ENCODE data around the gene FAM107B.

Gene FAM107B

GRCh38 chr10:14572811-14573210 lies 201.9 kb downstream of the FAM107B start:
- DNase-seq: no peak

GRCh38 chr10:14571866-14572507 lies 202.7 kb downstream of the FAM107B start:
- DNase-seq: no peak

DNA sequence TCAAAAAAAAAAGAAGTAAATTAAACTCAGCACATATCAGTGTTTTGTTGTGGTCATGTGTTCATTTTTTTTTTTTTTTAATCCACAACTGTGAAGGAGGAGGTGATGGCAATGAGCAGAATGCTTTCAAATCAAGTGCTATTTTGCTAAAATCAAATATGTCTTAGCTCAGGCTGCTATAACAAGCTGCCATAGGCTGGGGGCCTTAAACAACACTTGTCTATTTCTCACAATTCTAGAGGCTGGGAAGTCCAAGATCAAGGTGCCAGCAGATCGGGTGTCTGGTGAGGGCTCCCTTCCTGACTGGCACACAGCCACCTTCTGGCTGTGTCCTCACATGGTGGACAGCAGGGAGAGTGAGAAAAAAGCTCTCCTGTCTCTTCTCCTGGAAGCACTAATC lies 203.9 kb downstream of the FAM107B start:
- no peak for DNase-seq

- no peak for DNase-seq
Measured at GRCh38 chr10:14569274-14570060, 205.2 kb downstream of the FAM107B start.

DNA sequence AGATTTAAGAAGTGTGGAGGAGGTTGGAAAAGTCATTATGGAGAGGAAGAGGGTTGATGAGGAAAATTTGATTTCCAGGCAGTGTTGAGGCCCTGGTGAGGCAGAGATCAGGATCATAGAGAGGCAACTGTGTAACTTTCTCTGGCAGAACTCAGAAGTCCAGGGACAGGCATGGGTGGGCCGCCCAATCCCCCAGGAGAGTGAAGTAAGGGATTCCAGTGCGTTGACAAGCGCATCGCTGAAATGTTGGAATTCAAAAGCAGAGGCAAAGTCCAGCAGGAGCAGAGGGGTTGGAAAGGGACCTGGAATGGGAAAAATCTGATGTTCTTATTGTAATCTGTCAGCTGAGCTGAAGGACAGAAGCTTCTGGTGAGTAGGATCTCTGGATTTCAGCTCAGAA lies 207.3 kb downstream of the FAM107B start:
- no peak for DNase-seq

GRCh38 chr10:14566498-14566897 lies 208.2 kb downstream of the FAM107B start:
- DNase-seq: no peak

GRCh38 chr10:14565199-14565598 lies 209.5 kb downstream of the FAM107B start:
- no peak for DNase-seq

- DNase-seq: no peak
Measured at GRCh38 chr10:14564268-14564744, 210.4 kb downstream of the FAM107B start.

DNA sequence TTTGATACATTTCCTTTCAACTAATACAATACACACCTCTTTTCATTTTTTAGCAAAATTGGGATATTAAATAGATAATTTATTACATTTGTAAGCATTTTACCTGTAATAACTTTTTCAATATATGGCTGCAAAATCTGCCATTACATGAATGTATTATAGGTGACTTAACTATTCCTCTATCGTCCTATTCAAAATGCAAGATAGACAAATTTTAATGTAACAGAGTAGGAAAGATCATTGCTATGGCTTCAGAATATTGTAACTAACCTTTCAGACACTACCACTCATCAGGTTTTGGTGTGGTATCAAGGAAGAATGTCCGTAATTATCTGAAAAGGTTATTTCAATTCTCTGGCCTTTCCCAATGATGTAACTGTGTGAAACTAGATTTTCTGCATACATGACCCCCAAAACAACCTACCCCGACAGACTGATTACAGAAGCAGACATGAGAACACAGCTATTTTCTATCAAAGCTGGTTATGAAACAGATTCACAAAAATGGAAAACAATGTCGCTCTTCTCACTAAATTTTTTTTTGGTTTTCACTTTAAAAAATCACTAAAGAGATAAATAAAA lies 211.2 kb downstream of the FAM107B start:
- DNase-seq: no peak

DNA sequence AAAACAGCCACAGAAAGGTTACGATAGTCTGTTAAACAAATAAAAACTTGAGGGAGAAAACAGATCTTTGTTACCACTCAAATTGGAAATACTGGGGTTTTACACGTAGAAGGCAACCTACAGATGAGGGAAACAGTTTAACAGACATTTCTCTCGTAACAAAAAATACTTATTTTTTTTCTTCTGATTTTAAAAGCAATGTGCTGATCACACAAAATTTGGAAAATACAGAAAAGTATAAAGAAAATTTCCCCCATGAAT lies 211.7 kb downstream of the FAM107B start:
- no peak for DNase-seq

DNA sequence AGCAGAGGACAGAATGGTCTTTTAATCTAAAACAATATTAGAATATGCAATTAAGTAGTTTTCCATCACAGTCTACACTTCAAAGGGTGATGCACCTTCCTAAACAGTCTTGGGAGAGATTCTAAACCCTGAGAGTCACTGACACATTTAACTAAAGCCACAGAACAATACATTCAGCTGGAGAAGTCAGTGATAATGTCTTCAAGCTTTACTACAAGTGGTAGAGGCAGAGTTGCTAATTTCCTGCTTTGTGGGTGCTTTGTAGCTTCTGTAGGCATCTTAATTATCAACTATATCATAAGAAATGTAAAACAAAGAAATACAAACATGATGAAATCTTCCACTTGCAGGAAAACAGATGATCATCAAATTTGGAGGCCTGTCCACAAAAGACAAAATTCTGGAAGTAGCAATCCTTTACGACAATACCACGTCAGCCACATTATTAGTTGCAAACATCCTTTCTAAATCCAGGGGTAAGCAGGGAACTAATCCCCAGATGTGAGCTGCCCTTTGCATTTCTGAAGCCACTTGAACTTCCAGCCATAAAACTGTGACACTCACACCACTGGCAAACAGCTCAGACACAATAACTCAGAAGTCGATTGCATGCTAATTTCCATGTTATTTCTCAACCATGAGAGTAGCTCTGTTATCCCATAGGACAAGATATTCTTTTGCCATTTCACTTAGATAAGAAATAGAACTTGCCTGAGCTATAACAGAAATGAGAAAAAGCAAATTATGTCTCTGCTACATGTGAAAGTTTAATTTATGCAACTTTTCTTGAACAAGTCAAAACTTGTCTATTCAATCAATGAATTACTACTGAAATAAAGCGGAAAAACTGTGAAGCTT lies 212.2 kb downstream of the FAM107B start:
- DNase-seq: no peak

GRCh38 chr10:14560791-14561765 lies 213.6 kb downstream of the FAM107B start:
- no peak for DNase-seq

GRCh38 chr10:14560274-14560673 lies 214.4 kb downstream of the FAM107B start:
- no peak for DNase-seq

GRCh38 chr10:14558025-14558424 lies 216.7 kb downstream of the FAM107B start:
- no peak for DNase-seq

GRCh38 chr10:14557567-14557966 lies 217.1 kb downstream of the FAM107B start:
- no peak for DNase-seq

GRCh38 chr10:14556285-14556956 lies 218.3 kb downstream of the FAM107B start:
- no peak for DNase-seq

DNA sequence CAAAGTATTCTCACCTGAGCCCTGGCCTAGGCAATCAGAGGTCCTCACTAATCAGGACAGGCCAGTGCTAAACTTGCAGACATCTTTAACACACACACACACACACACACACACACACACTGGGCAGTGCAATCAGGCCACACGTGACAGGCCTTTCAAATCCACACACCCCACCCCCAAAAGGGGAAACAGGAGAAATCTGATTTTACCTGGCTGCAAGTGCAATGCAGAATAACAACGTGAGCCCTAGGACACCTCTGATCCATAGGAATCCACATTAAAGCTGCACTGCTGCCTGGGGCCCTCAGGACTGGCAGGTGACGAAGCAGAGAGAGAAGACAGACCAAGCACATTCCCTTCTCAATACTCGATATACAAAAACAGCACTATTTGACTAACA lies 218.9 kb downstream of the FAM107B start:
- no peak for DNase-seq

- no peak for DNase-seq
Measured at GRCh38 chr10:14554491-14555205, 220.0 kb downstream of the FAM107B start.

DNA sequence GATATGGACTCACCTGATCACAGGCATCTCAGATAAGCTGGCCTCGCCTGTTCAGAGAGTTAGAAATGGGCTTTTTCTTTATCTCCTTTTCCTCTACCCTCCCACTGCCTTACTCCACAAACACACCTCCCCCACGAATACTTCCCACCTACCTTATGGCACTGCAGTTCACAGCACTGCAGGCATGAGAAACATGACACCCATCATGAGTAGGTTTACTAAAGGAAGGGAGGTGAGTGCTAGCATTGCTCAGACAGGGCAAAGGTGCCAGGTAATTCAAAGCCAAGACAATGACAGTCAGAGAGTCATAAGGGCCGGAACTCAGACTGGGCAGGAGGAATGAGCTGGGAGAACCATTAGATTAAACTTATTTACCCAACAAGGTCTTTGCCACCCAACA lies 220.6 kb downstream of the FAM107B start:
- no peak for DNase-seq

DNA sequence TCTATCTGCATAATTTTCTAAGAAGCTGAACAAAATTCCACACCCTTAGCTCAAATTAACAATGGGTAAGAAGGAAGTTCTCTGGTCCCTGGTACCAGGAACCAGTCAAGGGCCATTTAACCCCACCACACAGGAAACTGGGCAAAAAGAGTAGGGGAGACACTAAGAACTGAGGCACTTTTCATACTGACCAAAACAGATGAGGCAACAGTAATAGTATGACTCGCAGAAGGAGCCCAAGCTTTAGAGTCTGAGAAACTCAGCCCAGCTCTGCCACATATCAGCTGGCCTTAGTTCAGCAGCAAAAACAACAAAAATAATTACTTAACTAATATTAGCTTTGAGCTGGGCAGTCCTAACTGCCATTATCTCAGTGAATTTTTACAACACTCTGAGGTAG lies 221.2 kb downstream of the FAM107B start:
- no peak for DNase-seq

- DNase-seq: no peak
Measured at GRCh38 chr10:14552015-14552414, 222.7 kb downstream of the FAM107B start.
